Endothelial cell of umbilical vein (primary cell): ENCODE data around the gene GNAQ. TPM values are rescaled to one million over a fixed set of nuclear protein-coding genes. Genes with fewer than 3 reads are reported as not detected.

Experiments used
- BruUV-seq: library from RNA; stranded (reverse); fragments of 400-500 nt; replicated peaks from 2 replicates; lab custom pipeline; 2021; lab: Mats Ljungman, UMichigan
- CTCF ChIA-PET: fragments of 300-600, 350-600 bp; sonication (Branson Sonifier 250); formaldehyde crosslinking; loops from one replicate; lab custom pipeline; 2021; ENCODE audit warnings: antibody characterized with exemption, inconsistent platforms; lab: Charles Lee
- POLR2A ChIA-PET: fragments of 300-600, 350-600 bp; sonication (Branson Sonifier 250); formaldehyde crosslinking; loops from one replicate; lab custom pipeline; 2021; ENCODE audit warnings: antibody characterized with exemption, inconsistent platforms; lab: Charles Lee
- DNase-seq: peaks from one replicate; pipeline ENCODE4 v3.0.0-alpha.2; 2011; ENCODE audit warnings: low read depth, low spot score
- FAIRE-seq: peaks from 2 replicates; lab custom pipeline; 2011; peaks lifted over from hg19 to GRCh38; lab: Jason Lieb, UNC
- H2AFZ ChIP-seq: 2 replicates; pipeline ENCODE4 v1.6.0; 2012; ENCODE audit warnings: low read depth, low read length, control low read depth, inconsistent platforms
- H3K27ac ChIP-seq: 2 replicates; pipeline ENCODE4 v1.5.1; 2011; ENCODE audit warnings: low read depth, mild to moderate bottlenecking, control low read depth, low read length, moderate library complexity; ENCODE audit not compliant: insufficient read depth
- H3K27me3 ChIP-seq, 2 experiments: 2 replicates each; pipeline versions ENCODE4 v1.6.0 to v1.6.1; 2011; ENCODE audit warnings: low read length in 2 of 2, mixed read lengths in 1 of 2; ENCODE audit not compliant: control insufficient read depth in 2 of 2, insufficient read depth in 2 of 2
- H3K36me3 ChIP-seq, 2 experiments: 2 replicates in 1 of 2; 3 replicates in 1 of 2; pipeline ENCODE4 v1.5.1; 2011; ENCODE audit warnings: low read length in 2 of 2, mild to moderate bottlenecking in 1 of 2, moderate library complexity in 1 of 2; ENCODE audit not compliant: control insufficient read depth in 2 of 2, insufficient read depth in 2 of 2; ENCODE audit errors: extremely low read depth in 1 of 2
- H3K4me1 ChIP-seq: 3 replicates; pipeline ENCODE4 v1.5.1; 2011; ENCODE audit warnings: mild to moderate bottlenecking, low read length; ENCODE audit not compliant: control insufficient read depth, insufficient read depth; ENCODE audit errors: extremely low read depth
- H3K4me2 ChIP-seq: 2 replicates; pipeline ENCODE4 v1.6.1; 2011; ENCODE audit warnings: low read length, control low read depth, mixed read lengths; ENCODE audit not compliant: insufficient read depth
- H3K4me3 ChIP-seq, 3 experiments: fragments of 200-600 bp in 1 of 3; sonication (generic), shearing (Covaris generic) in 1 of 3; replicated peaks in 1 of 3; 2 replicates each; pipeline ENCODE4 v1.5.1; 2011 to 2016; ENCODE audit warnings: control low read depth in 3 of 3, low read length in 3 of 3, mild to moderate bottlenecking in 2 of 3, inconsistent platforms in 1 of 3, low read depth in 1 of 3, moderate library complexity in 1 of 3; ENCODE audit not compliant: insufficient read depth in 1 of 3
- H3K79me2 ChIP-seq: 2 replicates; pipeline ENCODE4 v1.6.0; 2012; ENCODE audit warnings: low read length, inconsistent platforms; ENCODE audit not compliant: control insufficient read depth, insufficient read depth
- H3K9ac ChIP-seq: replicated peaks from 2 replicates; pipeline ENCODE3; 2011; ENCODE audit warnings: low read length, control low read depth; ENCODE audit not compliant: insufficient read depth; ENCODE audit errors: extremely low read depth
- H3K9me1 ChIP-seq: replicated peaks from 3 replicates; pipeline ENCODE4 v1.6.0; 2011; ENCODE audit warnings: mild to moderate bottlenecking, low read length; ENCODE audit not compliant: control insufficient read depth, insufficient read depth; ENCODE audit errors: extremely low read depth
- H3K9me3 ChIP-seq: replicated peaks from 2 replicates; pipeline ENCODE4 v1.5.1; 2012; ENCODE audit warnings: low read length, inconsistent platforms; ENCODE audit not compliant: control insufficient read depth, insufficient read depth
- H4K20me1 ChIP-seq: replicated peaks from 2 replicates; pipeline ENCODE3; 2011; ENCODE audit warnings: mild to moderate bottlenecking, low read length; ENCODE audit not compliant: control insufficient read depth, insufficient read depth; ENCODE audit errors: extremely low read depth
- EZH2 ChIP-seq: IDR thresholded peaks from 2 replicates; pipeline ENCODE4 v1.6.1; 2012; ENCODE audit warnings: borderline replicate concordance, low read depth, mild to moderate bottlenecking, moderate library complexity, low read length, inconsistent platforms; ENCODE audit not compliant: severe bottlenecking
- FOS ChIP-seq: IDR thresholded peaks from 2 replicates; pipeline ENCODE4 v1.6.1; 2011; ENCODE audit warnings: mild to moderate bottlenecking, low read length, moderate library complexity, borderline replicate concordance; ENCODE audit not compliant: insufficient read depth
- GATA2 ChIP-seq: IDR thresholded peaks from 2 replicates; pipeline ENCODE4 v1.7.0; 2011; ENCODE audit warnings: low read depth, mild to moderate bottlenecking, moderate library complexity, mixed read lengths, low read length; ENCODE audit not compliant: insufficient read length, insufficient read depth
- JUN ChIP-seq: IDR thresholded peaks from 2 replicates; pipeline ENCODE4 v1.6.1; 2011; ENCODE audit warnings: borderline replicate concordance, low read depth; ENCODE audit not compliant: insufficient read length, insufficient read depth
- MYC ChIP-seq: IDR thresholded peaks from one replicate; pipeline ENCODE4 v1.6.1; 2011; ENCODE audit warnings: mild to moderate bottlenecking, low read depth, low read length
- POLR2A ChIP-seq: IDR thresholded peaks from 2 replicates; pipeline ENCODE4 v1.6.1; 2012; ENCODE audit warnings: low read depth, mild to moderate bottlenecking, control low read depth, low read length
- POLR2AphosphoS5 ChIP-seq: IDR thresholded peaks from 2 replicates; pipeline ENCODE4 v1.6.1; 2012; ENCODE audit warnings: low read depth, mild to moderate bottlenecking, control low read depth, low read length, moderate library complexity; ENCODE audit not compliant: insufficient read depth
- dilution Hi-C: fragments of 300-500 bp; cut with MboI; formaldehyde crosslinking; loops from one replicate; pipeline ENCODE4 v1.15.0; 2019; ENCODE audit warnings: low sequenced_read_pairs; ENCODE audit not compliant: extremely low pct_ligation_motif_present
- intact Hi-C: fragments of 100-400 bp; cut with micrococcal nuclease; formaldehyde crosslinking; loops from one replicate; pipeline ENCODE4 v1.10.0; 2022
- polyA plus RNA-seq, 4 experiments: library from polyadenylated mRNA; depleted of rRNA in 3 of 4; stranded (reverse) in 3 of 4; unstranded in 1 of 4; fragments of >200 nt; gene quantifications; 2 replicates each; pipeline versions ENCODE4 v1.2.1 to v1.2.3, GENCODE V29; 2011 to 2012; ENCODE audit warnings: missing spikeins in 1 of 4
- total RNA-seq: library from RNA; stranded (reverse); gene quantifications from 2 replicates; pipeline ENCODE4 v1.2.3, GENCODE V29; 2021
- TF ChIP-seq, protein P1 (sequence below), 2 donors: IDR thresholded peaks; 1 replicate in 1 of 2; 2 replicates in 1 of 2; pipeline ENCODE4 v1.5.1; 2011; ENCODE audit warnings: low read length in 2 of 2, mild to moderate bottlenecking in 2 of 2, moderate library complexity in 2 of 2, control low read depth in 1 of 2, inconsistent platforms in 1 of 2, low read depth in 1 of 2; ENCODE audit not compliant: insufficient read depth in 1 of 2; ENCODE audit errors: extremely low read depth in 1 of 2
- TF ChIP-seq, protein P2 (sequence below): IDR thresholded peaks from 2 replicates; pipeline ENCODE4 v1.6.1; 2011; ENCODE audit not compliant: insufficient read depth, insufficient read length

The GNAQ gene
- total and polyA plus RNA-seq, 2 donors (not counting 3 experiments of a cell fraction or from before 2014, with no cell fraction given) = 26.1 to 67.3 TPM

DNA sequence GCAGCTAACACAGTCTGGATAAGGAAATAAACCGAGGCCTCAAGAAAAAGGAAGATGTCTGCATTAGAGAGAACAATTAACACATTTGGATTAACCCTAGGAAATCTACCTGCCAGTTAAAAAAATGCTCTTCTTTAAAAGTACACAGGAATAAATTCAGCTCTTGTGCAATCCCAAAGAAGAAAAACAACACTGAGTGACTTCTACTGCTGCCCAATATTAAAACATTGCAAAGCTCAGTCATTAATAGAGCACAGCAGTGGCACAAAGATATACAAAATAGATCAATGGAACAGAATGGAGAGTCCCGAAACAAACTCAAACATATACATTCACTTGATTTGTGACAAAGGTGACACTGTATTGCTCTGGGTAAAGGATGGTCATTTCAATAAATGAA lies 119.7 kb downstream of the GNAQ start:
- POLR2A ChIA-PET = no interaction called here
- Histone ChIP-seq H3K4me1 (peaks cover 47% of the 10 kb centered on the region), H3K79me2 (peaks cover 55% of the 10 kb centered on the region), H3K36me3 (peaks cover 0 to 2% of the 10 kb centered on the region in 2 experiments), H3K9ac (no peak overlapping the region), H3K27me3 (no peaks in the 10 kb centered on the region), H2AFZ (no peak overlapping the region), H3K4me3 (no peak overlapping the region), H3K9me1 (peaks cover 2% of the 10 kb centered on the region), H4K20me1 (peaks cover 4% of the 10 kb centered on the region), H3K27ac (no peak overlapping the region), H3K4me2 (no peak overlapping the region), H3K9me3 (no peaks in the 10 kb centered on the region)
- CTCF ChIA-PET = interaction anchor here (0.6 to 1.8 kb wide), 7 partner anchors 15 to 124 kb away, joined by 3 to 6 read pairs (median 4); no protein-coding TSS in a partner anchor
- dilution Hi-C loops = no loop called here
- DNase-seq (no peak), FAIRE-seq (no peak)
- TF ChIP-seq, protein P1, sequence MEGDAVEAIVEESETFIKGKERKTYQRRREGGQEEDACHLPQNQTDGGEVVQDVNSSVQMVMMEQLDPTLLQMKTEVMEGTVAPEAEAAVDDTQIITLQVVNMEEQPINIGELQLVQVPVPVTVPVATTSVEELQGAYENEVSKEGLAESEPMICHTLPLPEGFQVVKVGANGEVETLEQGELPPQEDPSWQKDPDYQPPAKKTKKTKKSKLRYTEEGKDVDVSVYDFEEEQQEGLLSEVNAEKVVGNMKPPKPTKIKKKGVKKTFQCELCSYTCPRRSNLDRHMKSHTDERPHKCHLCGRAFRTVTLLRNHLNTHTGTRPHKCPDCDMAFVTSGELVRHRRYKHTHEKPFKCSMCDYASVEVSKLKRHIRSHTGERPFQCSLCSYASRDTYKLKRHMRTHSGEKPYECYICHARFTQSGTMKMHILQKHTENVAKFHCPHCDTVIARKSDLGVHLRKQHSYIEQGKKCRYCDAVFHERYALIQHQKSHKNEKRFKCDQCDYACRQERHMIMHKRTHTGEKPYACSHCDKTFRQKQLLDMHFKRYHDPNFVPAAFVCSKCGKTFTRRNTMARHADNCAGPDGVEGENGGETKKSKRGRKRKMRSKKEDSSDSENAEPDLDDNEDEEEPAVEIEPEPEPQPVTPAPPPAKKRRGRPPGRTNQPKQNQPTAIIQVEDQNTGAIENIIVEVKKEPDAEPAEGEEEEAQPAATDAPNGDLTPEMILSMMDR (IDR thresholded peaks at IDR 0.05; ENCODE audit: extremely low read depth in 1 of 2, insufficient read depth in 1 of 2, low read depth in 1 of 2, low read length in 2 of 2) = no peak
- TF ChIP-seq GATA2 = no peak
- TF ChIP-seq, protein P2, sequence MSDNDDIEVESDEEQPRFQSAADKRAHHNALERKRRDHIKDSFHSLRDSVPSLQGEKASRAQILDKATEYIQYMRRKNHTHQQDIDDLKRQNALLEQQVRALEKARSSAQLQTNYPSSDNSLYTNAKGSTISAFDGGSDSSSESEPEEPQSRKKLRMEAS = no peak
- no peak for TF ChIP-seq POLR2AphosphoS5
- TF ChIP-seq MYC = no peak
- no peak for TF ChIP-seq POLR2A
- no peak for TF ChIP-seq EZH2
- no peak for TF ChIP-seq JUN
- TF ChIP-seq FOS = no peak
- intact Hi-C loops = loop anchor here (2.0 kb wide), 1 partner anchor 49 kb away; no protein-coding TSS in a partner anchor
- BruUV-seq = no TSS peak
